Stomach (tissue), 4 donors: Measurements from ENCODE around the gene OOSP2.

ENCODE experiments used
- POLR2A ChIP-seq, 4 donors: fragments of 450-650 bp; IDR thresholded peaks; one replicate each; pipeline ENCODE4 v1.6.1; 2016; ENCODE audit warnings: antibody characterized with exemption in 4 of 4, control low read depth in 2 of 4, mild to moderate bottlenecking in 1 of 4, moderate library complexity in 1 of 4
- POLR2AphosphoS5 ChIP-seq, 3 donors: sonication (generic); formaldehyde crosslinking; IDR thresholded peaks; one replicate each; pipeline ENCODE4 v1.6.1; 2016; ENCODE audit warnings: antibody characterized with exemption in 3 of 3
- TF ChIP-seq, protein P1 (sequence below), 7 experiments: fragments of 450-650 bp in 4 of 7; fragments of 200-600 bp in 3 of 7; sonication (generic) in 3 of 7; IDR thresholded peaks; one replicate each; pipeline ENCODE4 v1.5.1; 2016 to 2019; ENCODE audit warnings: antibody characterized with exemption in 7 of 7, control low read depth in 2 of 7, mild to moderate bottlenecking in 1 of 7

DNA sequence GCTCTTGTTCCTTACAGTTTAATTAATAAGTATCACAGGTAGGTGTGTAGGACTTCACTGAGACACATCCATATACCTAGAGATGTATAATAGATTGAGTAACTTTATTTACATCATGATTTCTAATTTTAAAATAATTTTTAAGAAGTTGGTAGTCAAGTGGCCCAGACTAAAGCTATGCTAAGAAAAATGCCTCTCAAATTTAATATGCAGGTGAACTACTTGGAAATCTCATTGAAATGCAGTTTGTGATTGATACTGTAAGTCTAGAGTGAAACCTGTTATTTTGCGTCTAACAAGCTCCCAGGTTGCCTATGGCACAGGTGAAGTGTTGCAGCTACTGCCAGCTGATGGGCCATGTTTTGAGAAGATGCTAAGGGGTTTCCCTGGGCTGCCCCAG, 23.3 kb upstream of the OOSP2 start, which contains the start of gene OOSP4B:
- TF ChIP-seq POLR2AphosphoS5 (IDR thresholded peaks at IDR 0.05) = no peak
- TF ChIP-seq, protein P1, sequence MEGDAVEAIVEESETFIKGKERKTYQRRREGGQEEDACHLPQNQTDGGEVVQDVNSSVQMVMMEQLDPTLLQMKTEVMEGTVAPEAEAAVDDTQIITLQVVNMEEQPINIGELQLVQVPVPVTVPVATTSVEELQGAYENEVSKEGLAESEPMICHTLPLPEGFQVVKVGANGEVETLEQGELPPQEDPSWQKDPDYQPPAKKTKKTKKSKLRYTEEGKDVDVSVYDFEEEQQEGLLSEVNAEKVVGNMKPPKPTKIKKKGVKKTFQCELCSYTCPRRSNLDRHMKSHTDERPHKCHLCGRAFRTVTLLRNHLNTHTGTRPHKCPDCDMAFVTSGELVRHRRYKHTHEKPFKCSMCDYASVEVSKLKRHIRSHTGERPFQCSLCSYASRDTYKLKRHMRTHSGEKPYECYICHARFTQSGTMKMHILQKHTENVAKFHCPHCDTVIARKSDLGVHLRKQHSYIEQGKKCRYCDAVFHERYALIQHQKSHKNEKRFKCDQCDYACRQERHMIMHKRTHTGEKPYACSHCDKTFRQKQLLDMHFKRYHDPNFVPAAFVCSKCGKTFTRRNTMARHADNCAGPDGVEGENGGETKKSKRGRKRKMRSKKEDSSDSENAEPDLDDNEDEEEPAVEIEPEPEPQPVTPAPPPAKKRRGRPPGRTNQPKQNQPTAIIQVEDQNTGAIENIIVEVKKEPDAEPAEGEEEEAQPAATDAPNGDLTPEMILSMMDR (IDR thresholded peaks at IDR 0.05) = no peak
- no peak for TF ChIP-seq POLR2A (IDR thresholded peaks at IDR 0.05)
